ENCODE results near the gene CDC20. TPM values are rescaled to one million over a fixed set of nuclear protein-coding genes. Genes with fewer than 3 reads are reported as not detected.
A peak's percentile ranks its signal among the peaks of the same experiment; 100 is the strongest.

CDC20 gene
- total and polyA plus RNA-seq, 2 of the 4 experiments (the other 2 are of a cell fraction), result 103 to 107 TPM

GRCh38 chr1:43382027-43382779 is 23.4 kb downstream of the CDC20 start:
- peaks cover 6% of the 10 kb centered on the region; the same call in 1 of the 2 replicates for H3K9me1 ChIP-seq (ENCODE audit: insufficient read depth, low read length)
- H3K36me3 ChIP-seq (ENCODE audit: control insufficient read depth, insufficient read depth, low read length), result peaks cover 52% of the 10 kb centered on the region
- H3K27ac ChIP-seq (ENCODE audit: insufficient read depth, low read length), result no peak overlapping the region
- H3K4ac ChIP-seq (ENCODE audit: low read depth, low read length), result no peak overlapping the region
- dilution Hi-C loops (cut with HindIII; ENCODE audit: low sequenced_read_pairs, unreplicated experiment) (no loop called here), in situ Hi-C loops (cut with MboI; ENCODE audit: low sequenced_read_pairs) (no loop called here), intact Hi-C loops (cut with micrococcal nuclease) (no loop called here)
- no peak overlapping the region for H2BK20ac ChIP-seq (ENCODE audit: low read depth, low read length)
- no peak overlapping the region for H2BK5ac ChIP-seq (ENCODE audit: low read depth, low read length, poor library complexity, severe bottlenecking)
- no peak overlapping the region for H3K4me3 ChIP-seq (ENCODE audit: insufficient read depth, low read depth, low read length)
- H4K91ac ChIP-seq (ENCODE audit: insufficient read depth, low read depth, low read length), result no peak overlapping the region; the same call in 1 of the 2 replicates
- H2AK9ac ChIP-seq (replicated peaks; ENCODE audit: low read depth, low read length, poor library complexity), result no peak overlapping the region
- no peaks in the 10 kb centered on the region for H3K9me3 ChIP-seq (ENCODE audit: control insufficient read depth, insufficient read depth, low read length)
- no peak overlapping the region for H4K5ac ChIP-seq (ENCODE audit: low read depth, low read length)
- POLR2A ChIA-PET (ENCODE audit: unreplicated experiment), result interaction anchor here (0.6 kb wide), 1 partner anchor 90 kb away, joined by 8 read pairs; no protein-coding TSS in a partner anchor
- CTCF ChIA-PET, result no interaction called here
- H4K20me1 ChIP-seq (ENCODE audit: insufficient read depth, low read length), result peaks cover 9% of the 10 kb centered on the region; the same call in 1 of the 2 replicates
- no peak overlapping the region for H3K14ac ChIP-seq (replicated peaks; ENCODE audit: low read depth, low read length)
- BruUV-seq (replicated peaks), result no TSS peak
- no peak overlapping the region for H3K4me2 ChIP-seq (ENCODE audit: low read depth, low read length)
- 0 out of 2 replicates have a peak, but pooled peaks cover 2% of the 10 kb centered on the region for H3K4me1 ChIP-seq (ENCODE audit: control insufficient read depth, insufficient read depth, low read length)
- no peak overlapping the region for H2AFZ ChIP-seq (replicated peaks; ENCODE audit: low read length, poor library complexity)
- ATAC-seq (ENCODE audit: low read depth), result peak; percentile 38
- no peaks in the 10 kb centered on the region for H3K27me3 ChIP-seq (ENCODE audit: control insufficient read depth, insufficient read depth, low read length)
- H3K18ac ChIP-seq (ENCODE audit: low read depth, low read length), result no peak overlapping the region
- no peak overlapping the region for H2AK5ac ChIP-seq (ENCODE audit: low read depth, low read length)
- H3K79me1 ChIP-seq (ENCODE audit: low read depth in 1 of 2, low read length in 2 of 2), result peaks cover 7 to 61% of the 10 kb centered on the region in 2 experiments; a peak in 3 of 4 replicates
- H3K9ac ChIP-seq (ENCODE audit: low read depth, low read length), result no peak overlapping the region
- H3K23ac ChIP-seq (ENCODE audit: low read depth, low read length), result no peak overlapping the region
- H3K56ac ChIP-seq (ENCODE audit: extremely low read depth, insufficient read depth, low read length), result no peak overlapping the region
- no peak overlapping the region for H2BK15ac ChIP-seq (ENCODE audit: low read depth, low read length)
- DNase-seq, result no peak
- WGBS, 2 experiments (ENCODE audit: extremely low coverage in 2 of 2, insufficient read length in 1 of 2), result 67% methylated on average over 3 of the region's 6 CpGs; no CpG with 5 or more reads in 1 of the 2 experiments
- H2BK120ac ChIP-seq (ENCODE audit: low read depth, low read length), result no peak overlapping the region
- no peak overlapping the region for H4K8ac ChIP-seq (ENCODE audit: low read depth in 2 of 2, low read length in 2 of 2)
- TF ChIP-seq CEBPB (IDR thresholded peaks at IDR 0.05; ENCODE audit: low read depth, low read length) (no peak), RCOR1 (IDR thresholded peaks at IDR 0.05; ENCODE audit: insufficient replicate concordance, low read length) (no peak), SMC3 (IDR thresholded peaks at IDR 0.05; ENCODE audit: low read depth, low read length) (no peak), BHLHE40 (IDR thresholded peaks at IDR 0.05; ENCODE audit: low read depth, low read length) (no peak), RFX5 (IDR thresholded peaks at IDR 0.05; ENCODE audit: low read depth, low read length) (no peak), ELK1 (IDR thresholded peaks at IDR 0.05; ENCODE audit: borderline replicate concordance, low read depth, low read length) (no peak), FOS (IDR thresholded peaks at IDR 0.05; ENCODE audit: low read depth, low read length) (no peak), RAD21 (IDR thresholded peaks at IDR 0.05; ENCODE audit: low read length) (no peak), POLR2A (IDR thresholded peaks at IDR 0.05; ENCODE audit: low read depth, low read length) (no peak), USF2 (IDR thresholded peaks at IDR 0.05; ENCODE audit: low read depth, low read length) (no peak), CTCF (conservative IDR thresholded peaks at IDR 0.05; ENCODE audit: low read depth, low read length) (no peak), MAFK (IDR thresholded peaks at IDR 0.05; ENCODE audit: low read depth, low read length) (no peak), MXI1 (IDR thresholded peaks at IDR 0.05; ENCODE audit: borderline replicate concordance, low read depth, low read length) (no peak), MAZ (IDR thresholded peaks at IDR 0.05; ENCODE audit: borderline replicate concordance, low read depth, low read length) (no peak), CHD1 (IDR thresholded peaks at IDR 0.05; ENCODE audit: low read depth, low read length) (no peak)

Measured in IMR-90 (cell line).